ENCODE data around the gene FER.
"Not testable (repeated sequence)": the region's sequence is repeated elsewhere in the genome, so short reads cannot be mapped to it uniquely, and the experiment has no call there.

The FER gene

GRCh38 chr5:108747774-108748400 is at the start of gene FER:
TSS of gene FER (plus strand) at chr5:108747897. CDS start at chr5:108798183, 50,286 bp downstream.
- DNase-seq = no peak

GRCh38 chr5:108700388-108700787 is 47.3 kb upstream of the FER start:
- DNase-seq = not testable (repeated sequence)

DNA sequence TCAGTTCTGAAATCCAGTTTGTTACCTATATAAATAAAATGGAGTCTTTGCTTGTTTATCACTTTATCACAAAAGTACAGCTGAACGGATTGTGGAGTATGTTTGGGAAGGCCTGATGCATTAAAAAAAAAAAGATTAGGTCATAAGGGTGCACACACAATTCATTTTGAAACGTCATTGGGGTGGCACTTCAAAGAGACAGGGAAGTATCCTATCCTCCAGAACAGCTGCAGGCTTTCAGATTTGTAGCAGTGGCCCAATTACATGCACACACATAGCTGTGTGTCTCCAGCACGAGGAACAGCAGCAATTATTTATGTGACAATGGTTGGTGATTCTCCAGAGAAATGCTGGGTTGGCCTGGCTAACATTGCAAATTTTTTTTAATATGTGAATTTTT is 46.8 kb upstream of the FER start:
- no peak for DNase-seq

GRCh38 chr5:108702546-108702945 is 45.2 kb upstream of the FER start:
- no peak for DNase-seq

- DNase-seq = no peak
Observed at GRCh38 chr5:108703313-108703712, 44.4 kb upstream of the FER start.

- DNase-seq = no peak
Observed at GRCh38 chr5:108707141-108707540, 40.6 kb upstream of the FER start.

DNA sequence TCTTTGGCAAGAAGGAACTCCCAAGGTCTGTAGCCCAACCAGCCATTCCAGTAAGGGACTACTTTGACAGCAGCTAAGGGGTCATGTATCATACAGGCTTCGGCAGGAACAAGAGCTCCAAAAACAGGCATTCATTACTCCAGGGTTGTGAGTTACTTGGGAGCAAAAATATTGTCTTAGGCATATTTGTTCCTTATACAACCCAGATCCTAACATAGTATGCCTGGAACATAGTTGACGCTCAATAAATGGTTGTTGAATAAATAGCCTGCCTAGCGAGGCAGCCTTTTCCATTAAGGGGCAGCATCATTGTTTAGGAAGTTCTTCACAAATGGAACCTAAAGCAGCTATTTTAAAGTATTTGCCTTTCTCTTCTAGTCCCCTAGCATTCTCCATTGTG is 35.8 kb upstream of the FER start:
- DNase-seq = no peak

GRCh38 chr5:108715408-108715807 is 32.3 kb upstream of the FER start:
- DNase-seq = no peak

GRCh38 chr5:108720391-108720790 is 27.3 kb upstream of the FER start:
- no peak for DNase-seq

- no peak for DNase-seq
Observed at GRCh38 chr5:108726446-108727235, 21.1 kb upstream of the FER start.

GRCh38 chr5:108727236-108727650 is 20.5 kb upstream of the FER start:
- DNase-seq = no peak

DNA sequence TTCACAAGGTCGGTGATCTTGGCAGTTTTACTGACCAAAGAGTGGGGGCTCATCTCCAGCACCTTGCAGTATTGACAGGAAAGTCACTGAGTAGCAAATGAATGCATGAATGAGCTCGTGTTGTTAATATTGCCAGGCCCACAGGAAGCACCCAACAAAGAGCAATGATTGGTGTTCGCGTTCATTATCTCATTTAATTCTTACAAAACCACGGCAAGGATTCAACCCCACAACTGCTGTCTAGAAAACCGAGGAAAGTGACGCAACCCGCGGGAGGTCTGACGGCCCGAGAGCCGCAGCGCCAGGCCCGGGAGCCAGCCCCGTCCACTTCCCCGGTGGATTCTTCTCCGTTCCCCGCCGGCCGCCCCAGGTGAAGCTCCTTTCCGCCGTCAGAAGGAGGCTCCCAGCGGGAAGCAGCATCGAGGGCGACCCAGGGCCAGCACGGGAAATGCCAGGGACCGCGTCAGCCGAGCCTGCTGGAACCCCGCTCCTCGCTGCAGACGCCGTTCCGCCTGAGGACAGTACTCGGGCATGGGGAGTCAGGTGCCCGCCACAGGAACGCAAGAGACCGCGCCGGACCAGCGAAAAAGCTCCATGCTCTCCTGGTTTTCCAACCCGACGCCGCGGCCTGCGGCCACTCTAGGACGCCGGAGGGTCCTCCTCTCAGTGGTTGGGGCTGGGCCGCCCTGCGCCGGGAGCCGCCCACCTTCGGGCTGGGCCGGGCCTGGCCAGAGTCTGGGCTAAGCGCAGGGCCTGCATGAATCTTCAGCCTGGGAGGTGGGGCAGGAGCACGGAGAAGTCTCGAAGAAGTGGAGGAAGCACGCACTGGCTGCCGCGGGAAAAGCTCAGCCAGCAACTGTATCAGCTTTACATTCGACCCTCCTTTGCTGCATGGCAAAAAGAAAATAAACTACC is 19.8 kb upstream of the FER start:
- DNase-seq = peak; percentile 52

DNA sequence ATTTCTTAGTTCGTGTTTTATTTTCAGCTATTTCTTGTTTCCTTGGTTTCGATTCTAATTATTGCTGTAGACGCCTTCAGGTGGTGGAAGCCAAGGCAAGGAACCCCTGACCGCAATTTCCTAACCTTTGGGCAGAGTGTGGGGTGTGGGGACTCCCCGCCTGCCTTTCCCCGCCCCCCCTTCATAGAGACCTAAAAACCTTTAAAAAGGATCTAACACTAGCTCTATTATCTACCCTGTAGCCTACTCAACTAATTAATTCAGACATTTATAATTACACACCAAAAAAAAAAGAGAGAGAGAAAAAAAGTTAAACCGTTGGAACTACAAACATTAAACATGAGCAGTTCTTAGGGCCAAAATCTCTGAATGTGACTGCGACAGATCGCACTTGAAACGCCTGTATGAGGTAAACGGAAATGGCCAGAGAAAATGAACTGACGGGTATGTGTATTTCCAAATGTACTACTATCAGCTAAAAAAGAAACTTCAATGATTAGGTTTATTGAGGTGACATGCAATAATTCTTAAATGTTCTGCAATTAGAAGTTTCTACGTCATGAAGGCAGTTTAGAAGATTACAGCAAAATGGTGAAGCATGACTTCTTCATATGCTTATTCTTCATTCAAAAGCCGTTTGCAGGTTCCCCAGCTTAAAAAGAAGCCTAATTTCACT is 19.0 kb upstream of the FER start:
- no peak for DNase-seq

DNA sequence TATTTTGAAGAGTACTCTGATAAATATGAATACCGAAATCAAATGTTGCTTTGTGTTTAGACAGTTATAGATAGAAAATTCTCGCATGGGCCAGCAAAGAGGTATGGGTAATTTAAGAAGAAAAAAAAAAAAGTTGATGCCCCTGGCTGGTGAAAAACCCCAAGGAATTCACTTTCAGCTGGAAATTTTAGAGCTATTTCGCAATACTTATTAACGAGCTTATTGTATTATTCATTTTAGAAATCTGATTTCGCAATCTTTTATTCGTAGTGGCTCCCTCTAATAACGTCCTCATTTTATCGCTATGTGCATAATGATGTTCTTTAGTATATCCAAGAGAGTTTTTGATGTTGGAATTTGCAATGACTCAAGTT is 18.5 kb upstream of the FER start:
- DNase-seq = no peak

- no peak for DNase-seq
Observed at GRCh38 chr5:108730617-108731340, 16.9 kb upstream of the FER start.

DNA sequence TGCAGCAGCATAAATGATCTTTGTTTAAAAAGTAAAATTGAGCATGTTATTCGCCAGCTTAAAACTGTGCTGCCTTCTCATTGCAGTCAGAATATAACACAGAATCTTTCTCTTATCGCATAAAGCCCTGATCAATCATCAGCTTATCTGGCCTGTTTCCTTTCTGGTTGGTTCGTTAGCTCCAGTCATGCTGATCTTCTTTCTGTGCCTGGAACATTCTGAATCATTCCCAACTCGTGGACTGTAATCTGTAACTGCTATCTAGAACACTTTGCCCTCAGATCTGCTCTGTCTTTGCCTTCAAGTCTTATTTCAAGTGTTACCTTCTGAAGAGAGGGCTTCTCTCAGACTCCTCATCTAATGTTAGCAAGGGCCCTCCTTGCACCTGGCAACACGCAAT is 11.9 kb upstream of the FER start:
- DNase-seq = no peak

DNA sequence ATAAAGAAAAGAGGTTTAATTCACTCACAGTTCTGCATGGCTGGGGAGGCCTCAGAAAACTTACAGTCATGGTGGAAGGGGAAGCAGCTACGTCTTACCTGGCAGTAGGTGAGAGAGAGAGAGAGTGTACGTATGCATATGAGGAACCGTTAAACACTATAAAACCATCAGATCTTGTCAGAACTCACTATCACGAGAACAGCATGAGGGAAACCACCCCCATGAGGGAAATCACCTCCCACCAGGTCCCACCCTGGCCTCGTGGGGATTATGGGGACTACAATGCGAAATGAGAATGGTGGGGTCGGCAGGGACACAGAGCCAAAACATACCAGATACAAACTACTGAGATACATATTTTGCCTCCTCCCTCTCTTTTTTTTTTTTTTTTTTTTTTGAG is 10.8 kb upstream of the FER start:
- DNase-seq = no peak

GRCh38 chr5:108739376-108739775 is 8.3 kb upstream of the FER start:
- no peak for DNase-seq

DNA sequence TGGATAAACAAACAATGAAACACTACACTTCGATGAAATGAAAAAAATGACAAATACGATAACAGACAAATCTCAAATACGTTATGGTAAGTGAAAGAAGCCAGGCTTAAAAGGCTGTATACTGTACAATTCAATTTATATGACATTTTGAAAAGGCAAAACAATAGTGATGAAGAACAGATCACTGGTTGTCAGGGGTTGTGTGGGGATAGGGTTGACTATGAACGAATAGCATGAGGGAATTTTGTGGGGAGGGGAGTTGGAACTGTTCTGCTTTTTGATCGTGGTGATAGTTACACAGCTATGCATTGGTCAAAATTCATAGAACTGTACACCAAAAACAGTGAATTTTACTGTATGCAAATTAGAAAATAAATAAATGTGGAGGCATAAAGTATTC is 7.8 kb upstream of the FER start:
- no peak for DNase-seq

DNA sequence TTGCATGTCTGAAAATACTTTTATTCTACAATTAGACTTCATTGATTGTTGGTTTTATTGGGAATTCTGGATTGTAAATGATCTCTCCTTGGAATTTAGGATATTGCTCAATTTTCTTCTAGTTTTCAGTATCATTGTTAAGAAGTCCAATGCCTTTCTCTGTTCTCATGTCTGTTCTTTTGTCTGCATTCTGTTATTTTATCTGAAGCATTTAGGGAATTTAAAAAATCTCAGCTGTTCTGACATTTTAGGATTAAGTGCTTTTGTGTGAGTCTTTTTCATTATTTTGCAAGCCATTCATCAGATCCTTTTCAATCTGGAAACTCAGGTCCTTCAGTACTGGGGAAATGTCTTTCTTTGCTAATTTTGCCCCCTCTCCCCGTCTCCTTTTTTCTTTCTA is 4.4 kb upstream of the FER start:
- DNase-seq = no peak

- DNase-seq = no peak
Observed at GRCh38 chr5:108743846-108744245, 3.9 kb upstream of the FER start.

DNA sequence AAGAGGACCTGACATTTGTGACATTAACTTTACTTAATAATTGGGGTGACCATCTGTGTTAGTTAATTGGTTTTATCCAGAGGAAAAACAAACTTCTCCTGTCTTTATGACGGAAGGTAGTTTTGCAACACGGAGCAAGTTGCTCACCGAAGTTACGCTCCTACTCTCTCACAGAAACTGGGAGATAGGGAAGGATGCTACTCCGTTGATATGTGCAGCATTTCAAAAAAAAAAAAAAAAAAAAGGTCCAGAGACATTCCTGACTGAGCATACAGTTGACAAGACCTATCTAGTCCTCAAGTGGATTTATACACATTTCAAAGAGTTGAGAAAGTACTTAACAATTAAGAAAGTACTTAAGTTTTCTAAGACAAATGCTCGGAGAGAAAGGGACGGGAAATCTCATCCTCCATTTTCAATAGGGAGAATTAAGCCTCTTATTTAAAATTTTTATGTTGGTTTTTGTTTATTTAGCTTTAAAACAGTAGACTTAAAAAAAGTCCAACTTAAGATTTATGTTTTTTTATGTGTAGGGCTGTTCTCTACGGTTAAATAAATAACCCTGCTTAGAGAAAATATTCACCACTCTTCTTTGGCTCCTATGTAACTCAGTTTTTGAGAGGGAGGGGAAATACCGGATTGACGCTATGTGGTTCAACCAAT is 455 bp upstream of the FER start:
- no peak for DNase-seq
